ENCODE measurements around the gene PECR.

The PECR gene

DNA sequence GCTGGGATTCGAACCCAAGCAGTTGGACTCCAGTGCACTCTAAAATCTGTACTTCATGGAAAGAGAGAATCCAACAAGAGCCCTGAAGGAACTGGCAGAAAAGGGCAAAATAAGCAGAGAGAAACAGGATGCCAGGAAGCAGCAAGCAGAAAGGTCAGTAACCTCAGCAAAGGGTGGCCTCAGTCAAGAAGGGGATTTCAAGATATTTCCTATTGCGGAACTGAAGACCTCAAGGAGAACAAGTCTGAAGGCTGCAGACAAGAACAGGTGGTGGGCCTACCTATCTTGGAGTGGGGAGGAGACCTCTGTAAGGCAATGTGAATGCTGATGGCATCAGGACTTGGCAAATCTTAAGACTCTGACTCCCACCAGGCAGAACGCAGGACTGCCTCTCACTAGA lies 48.2 kb downstream of the PECR start:
- DNase-seq (ENCODE audit: low read depth): no peak
- TF ChIP-seq, protein P1, sequence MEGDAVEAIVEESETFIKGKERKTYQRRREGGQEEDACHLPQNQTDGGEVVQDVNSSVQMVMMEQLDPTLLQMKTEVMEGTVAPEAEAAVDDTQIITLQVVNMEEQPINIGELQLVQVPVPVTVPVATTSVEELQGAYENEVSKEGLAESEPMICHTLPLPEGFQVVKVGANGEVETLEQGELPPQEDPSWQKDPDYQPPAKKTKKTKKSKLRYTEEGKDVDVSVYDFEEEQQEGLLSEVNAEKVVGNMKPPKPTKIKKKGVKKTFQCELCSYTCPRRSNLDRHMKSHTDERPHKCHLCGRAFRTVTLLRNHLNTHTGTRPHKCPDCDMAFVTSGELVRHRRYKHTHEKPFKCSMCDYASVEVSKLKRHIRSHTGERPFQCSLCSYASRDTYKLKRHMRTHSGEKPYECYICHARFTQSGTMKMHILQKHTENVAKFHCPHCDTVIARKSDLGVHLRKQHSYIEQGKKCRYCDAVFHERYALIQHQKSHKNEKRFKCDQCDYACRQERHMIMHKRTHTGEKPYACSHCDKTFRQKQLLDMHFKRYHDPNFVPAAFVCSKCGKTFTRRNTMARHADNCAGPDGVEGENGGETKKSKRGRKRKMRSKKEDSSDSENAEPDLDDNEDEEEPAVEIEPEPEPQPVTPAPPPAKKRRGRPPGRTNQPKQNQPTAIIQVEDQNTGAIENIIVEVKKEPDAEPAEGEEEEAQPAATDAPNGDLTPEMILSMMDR (IDR thresholded peaks at IDR 0.05; ENCODE audit: low read length, missing control alignments): no peak

DNA sequence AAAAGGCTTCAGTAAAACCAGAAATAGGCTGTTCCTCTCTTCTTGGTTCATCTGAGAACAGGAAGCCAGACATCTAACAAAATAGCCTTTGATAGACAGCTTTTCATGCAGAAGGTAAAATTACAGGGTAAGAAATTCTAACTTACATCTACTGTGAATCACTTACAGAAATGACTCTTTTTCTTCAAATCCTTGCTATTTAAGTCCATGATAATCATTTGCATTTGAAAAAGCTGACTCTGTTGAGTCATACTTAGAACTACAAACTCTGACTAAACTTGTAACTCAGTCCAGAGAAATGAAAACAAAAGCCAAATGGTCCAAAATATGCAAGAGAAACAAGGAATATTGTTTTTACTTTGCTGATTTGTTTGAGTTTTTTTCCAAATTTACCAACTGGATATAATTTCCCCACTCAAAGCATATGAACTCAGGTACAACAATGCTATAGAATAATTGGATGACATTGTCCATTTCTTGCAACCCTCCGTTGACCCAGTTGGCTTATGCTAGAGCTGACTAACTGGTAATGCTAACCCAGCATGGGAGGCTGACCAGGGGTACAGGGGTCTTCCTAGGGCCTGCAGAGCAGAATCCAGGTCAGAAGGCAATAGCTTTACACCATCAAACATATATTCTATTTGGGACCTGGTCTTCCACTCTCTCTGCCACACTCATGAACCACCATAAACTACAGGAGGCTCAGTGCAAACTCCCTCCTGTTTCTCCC lies 49.5 kb downstream of the PECR start:
- peak; percentile 60 for DNase-seq (ENCODE audit: low read depth)
- H3K4me3 ChIP-seq (replicated peaks; ENCODE audit: low read depth, low read length): no peak overlapping the region
- TF ChIP-seq, protein P1 (IDR thresholded peaks at IDR 0.05; ENCODE audit: low read length, missing control alignments): no peak

More for the DNA sequence above, 48.2 kb downstream of the PECR start:
- H3K4me3 ChIP-seq (replicated peaks; ENCODE audit: low read depth, low read length): no peak overlapping the region

- H3K4me3 ChIP-seq (replicated peaks; ENCODE audit: low read depth, low read length): no peak overlapping the region
- TF ChIP-seq, protein P1 (IDR thresholded peaks at IDR 0.05; ENCODE audit: low read length, missing control alignments): no peak
- DNase-seq (ENCODE audit: low read depth): no peak
Measured at GRCh38 chr2:216030216-216030615, 51.4 kb downstream of the PECR start.

DNA sequence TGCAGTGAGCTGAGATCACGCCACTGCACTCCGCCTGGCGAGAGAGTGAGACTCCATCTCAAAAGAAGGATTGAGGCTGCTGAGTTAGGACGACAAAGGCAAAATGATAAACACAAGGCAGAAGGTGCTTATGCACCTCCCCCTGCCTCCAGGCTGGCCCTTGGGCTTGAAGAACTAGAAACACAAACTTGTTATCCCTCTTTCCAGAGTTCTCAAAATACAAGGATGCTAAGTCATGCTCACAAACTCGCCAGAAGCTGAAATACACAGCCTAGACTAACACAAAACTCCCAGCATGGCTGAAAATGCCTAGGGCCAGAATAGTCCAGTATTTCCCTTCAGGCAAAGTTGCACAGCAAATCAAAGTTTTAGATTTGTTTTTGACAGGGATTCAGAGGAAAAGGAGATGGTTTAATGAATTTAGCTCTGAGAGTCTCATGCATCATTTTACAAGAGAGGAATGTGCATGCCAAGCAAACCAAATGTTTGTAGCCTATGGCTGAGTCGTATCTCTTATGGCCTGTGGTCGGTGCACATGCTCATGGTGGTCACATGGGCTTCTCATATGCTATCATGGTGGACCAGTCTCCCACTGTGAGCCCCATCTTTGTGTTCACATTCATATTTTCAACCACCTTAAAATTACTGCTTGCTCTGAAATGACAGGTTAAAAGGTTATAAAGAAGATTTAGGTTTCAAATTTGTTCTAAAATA lies 52.0 kb downstream of the PECR start:
- TF ChIP-seq, protein P1 (IDR thresholded peaks at IDR 0.05; ENCODE audit: low read length, missing control alignments): no peak
- DNase-seq (ENCODE audit: low read depth): no peak
- H3K4me3 ChIP-seq (replicated peaks; ENCODE audit: low read depth, low read length): no peak overlapping the region

GRCh38 chr2:216024779-216025336 lies 56.8 kb downstream of the PECR start:
- no peak for DNase-seq (ENCODE audit: low read depth)
- no peak overlapping the region for H3K4me3 ChIP-seq (replicated peaks; ENCODE audit: low read depth, low read length)
- TF ChIP-seq, protein P1 (IDR thresholded peaks at IDR 0.05; ENCODE audit: low read length, missing control alignments): no peak

- TF ChIP-seq, protein P1 (IDR thresholded peaks at IDR 0.05; ENCODE audit: low read length, missing control alignments): peak; percentile 80
- no peak overlapping the region for H3K4me3 ChIP-seq (replicated peaks; ENCODE audit: low read depth, low read length)
- peak; percentile 71 for DNase-seq (ENCODE audit: low read depth)
Measured at GRCh38 chr2:216023055-216023648, 58.5 kb downstream of the PECR start.

Measured in fibroblast of pulmonary artery (primary cell).